Panc1 (cell line): Measurements from ENCODE around the gene AKR1B1. TPM values are rescaled to one million over a fixed set of nuclear protein-coding genes. Genes with fewer than 3 reads are reported as not detected.

Source experiments
- ATAC-seq: fragments of 200-7000 bp; cut with Tn5 transposase; 2 replicates; pipeline ENCODE4 v1.9.1; 2020; ENCODE audit warnings: mild to moderate bottlenecking, moderate library complexity
- BruUV-seq: library from RNA; stranded (reverse); fragments of 400-500 nt; replicated peaks from 2 replicates; lab custom pipeline; 2021; lab: Mats Ljungman, UMichigan
- CTCF ChIA-PET: fragments of 300-600 bp; sonication (Branson Sonifier 250); formaldehyde crosslinking; loops from one replicate; lab custom pipeline; 2022; ENCODE audit warnings: antibody characterized with exemption; lab: Charles Lee
- POLR2A ChIA-PET: fragments of 300-600 bp; sonication (Branson Sonifier 250); formaldehyde crosslinking; loops from one replicate; lab custom pipeline; 2022; ENCODE audit warnings: antibody characterized with exemption; lab: Charles Lee
- DNase-seq: peaks from one replicate; pipeline ENCODE4 v3.0.0-alpha.2; 2010; ENCODE audit warnings: low read depth, low spot score
- H3K27ac ChIP-seq: 2 replicates; pipeline ENCODE4 v1.5.1; 2011; ENCODE audit warnings: mild to moderate bottlenecking, low read length, inconsistent platforms
- H3K27me3 ChIP-seq: fragments of 200-500 bp; sonication (Bioruptor generic); 2 replicates; pipeline ENCODE4 v1.6.0; 2014; ENCODE audit warnings: low read length, inconsistent platforms; ENCODE audit not compliant: control insufficient read depth, insufficient read depth
- H3K36me3 ChIP-seq: fragments of 200-500 bp; sonication (Bioruptor generic); 2 replicates; pipeline ENCODE4 v1.5.1; 2014; ENCODE audit warnings: inconsistent platforms, mild to moderate bottlenecking, low read length, moderate library complexity; ENCODE audit not compliant: control insufficient read depth, insufficient read depth
- H3K4me1 ChIP-seq: 2 replicates; pipeline ENCODE4 v1.5.1; 2011; ENCODE audit warnings: inconsistent platforms, mild to moderate bottlenecking, low read length, moderate library complexity; ENCODE audit not compliant: control insufficient read depth, insufficient read depth
- H3K4me3 ChIP-seq, 2 experiments: 2 replicates each; pipeline ENCODE4 v1.5.1; 2011 to 2012; ENCODE audit warnings: low read depth in 2 of 2, low read length in 2 of 2, mild to moderate bottlenecking in 2 of 2, inconsistent platforms in 1 of 2, moderate library complexity in 1 of 2
- H3K9me3 ChIP-seq: fragments of 200-500 bp; sonication (Bioruptor generic); 2 replicates; pipeline ENCODE4 v1.5.1; 2014; ENCODE audit warnings: low read depth, mild to moderate bottlenecking, inconsistent platforms, low read length, moderate library complexity; ENCODE audit not compliant: control insufficient read depth, insufficient read depth
- POLR2AphosphoS5 ChIP-seq: IDR thresholded peaks from 2 replicates; pipeline ENCODE4 v1.6.1; 2012; ENCODE audit warnings: mild to moderate bottlenecking, low read depth, low read length, moderate library complexity
- REST ChIP-seq, 2 experiments: IDR thresholded peaks; 2 replicates each; pipeline ENCODE4 v1.6.1; 2011 to 2012; ENCODE audit warnings: low read depth in 2 of 2, control low read depth in 1 of 2, low read length in 1 of 2, mild to moderate bottlenecking in 1 of 2, moderate library complexity in 1 of 2; ENCODE audit not compliant: insufficient read depth in 1 of 2
- SIN3A ChIP-seq: IDR thresholded peaks from 2 replicates; pipeline ENCODE4 v1.6.1; 2012; ENCODE audit warnings: low read depth, mild to moderate bottlenecking, low read length, moderate library complexity, borderline replicate concordance; ENCODE audit not compliant: insufficient read depth
- TCF7L2 ChIP-seq: IDR thresholded peaks from 2 replicates; pipeline ENCODE4 v1.6.1; 2011; ENCODE audit warnings: mild to moderate bottlenecking, low read depth, low read length, inconsistent platforms
- in situ Hi-C: cut with HindIII; loops from 2 replicates; pipeline ENCODE4 v1.10.0; 2016; ENCODE audit warnings: low sequenced_read_pairs, low pct_unique_long_range_greater_than_20kb
- intact Hi-C: fragments of 100-400 bp; cut with micrococcal nuclease; formaldehyde crosslinking; loops from one replicate; pipeline ENCODE4 v1.10.0; 2022; ENCODE audit not compliant: unreplicated experiment
- total RNA-seq: library from RNA; stranded (reverse); gene quantifications from one replicate; pipeline ENCODE4 v1.2.1, GENCODE V29; 2021; ENCODE audit not compliant: unreplicated experiment
- TF ChIP-seq, protein P1 (sequence below): fragments of 450-650 bp; IDR thresholded peaks from 2 replicates; pipeline ENCODE4 v1.5.1; 2017; ENCODE audit warnings: mild to moderate bottlenecking

The AKR1B1 gene
- total RNA-seq, 1 experiment from 2014 or later: 83.2 TPM

GRCh38 chr7:134500982-134501381 is 42.1 kb upstream of the AKR1B1 start:
- DNase-seq: no peak
- intact Hi-C loops: no loop called here
- H3K27ac ChIP-seq: no peak overlapping the region
- no peaks in the 10 kb centered on the region for H3K9me3 ChIP-seq
- TF ChIP-seq, protein P1, sequence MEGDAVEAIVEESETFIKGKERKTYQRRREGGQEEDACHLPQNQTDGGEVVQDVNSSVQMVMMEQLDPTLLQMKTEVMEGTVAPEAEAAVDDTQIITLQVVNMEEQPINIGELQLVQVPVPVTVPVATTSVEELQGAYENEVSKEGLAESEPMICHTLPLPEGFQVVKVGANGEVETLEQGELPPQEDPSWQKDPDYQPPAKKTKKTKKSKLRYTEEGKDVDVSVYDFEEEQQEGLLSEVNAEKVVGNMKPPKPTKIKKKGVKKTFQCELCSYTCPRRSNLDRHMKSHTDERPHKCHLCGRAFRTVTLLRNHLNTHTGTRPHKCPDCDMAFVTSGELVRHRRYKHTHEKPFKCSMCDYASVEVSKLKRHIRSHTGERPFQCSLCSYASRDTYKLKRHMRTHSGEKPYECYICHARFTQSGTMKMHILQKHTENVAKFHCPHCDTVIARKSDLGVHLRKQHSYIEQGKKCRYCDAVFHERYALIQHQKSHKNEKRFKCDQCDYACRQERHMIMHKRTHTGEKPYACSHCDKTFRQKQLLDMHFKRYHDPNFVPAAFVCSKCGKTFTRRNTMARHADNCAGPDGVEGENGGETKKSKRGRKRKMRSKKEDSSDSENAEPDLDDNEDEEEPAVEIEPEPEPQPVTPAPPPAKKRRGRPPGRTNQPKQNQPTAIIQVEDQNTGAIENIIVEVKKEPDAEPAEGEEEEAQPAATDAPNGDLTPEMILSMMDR: no peak
- TF ChIP-seq REST (IDR thresholded peaks at IDR 0.05; ENCODE audit: insufficient read depth in 1 of 2, low read depth in 2 of 2, low read length in 1 of 2) (no peak), SIN3A (no peak), TCF7L2 (no peak), POLR2AphosphoS5 (no peak)
- H3K4me1 ChIP-seq: no peaks in the 10 kb centered on the region
- no peak overlapping the region for H3K4me3 ChIP-seq
- BruUV-seq: no TSS peak
- no peaks in the 10 kb centered on the region for H3K36me3 ChIP-seq
- ATAC-seq: no peak
- H3K27me3 ChIP-seq: 0 out of 2 replicates have a peak, but pooled peaks cover 2% of the 10 kb centered on the region
- POLR2A ChIA-PET: no interaction called here
- in situ Hi-C loops: no loop called here
- CTCF ChIA-PET: no interaction called here

DNA sequence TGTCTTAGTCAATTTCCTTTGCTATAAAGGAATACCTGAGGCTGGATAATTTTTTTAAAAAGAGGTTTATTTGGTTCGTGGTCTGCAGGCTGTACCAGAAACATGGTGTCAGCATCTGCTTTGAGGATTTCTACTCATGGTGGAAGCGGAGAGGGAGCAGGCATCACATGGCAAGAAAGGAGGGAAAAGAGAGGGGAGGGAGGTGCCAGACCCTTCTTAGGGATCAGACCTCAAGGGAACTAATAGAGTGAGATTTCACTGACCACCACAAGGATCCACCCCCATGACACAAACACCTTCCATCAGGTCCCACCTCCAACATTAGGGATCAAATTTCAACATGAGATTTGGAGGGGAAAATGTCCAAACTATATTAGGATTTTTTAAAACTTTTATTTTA is 41.5 kb upstream of the AKR1B1 start:
- ChIA-PET CTCF (no interaction called here), POLR2A (no interaction called here)
- TF ChIP-seq SIN3A: no peak
- TF ChIP-seq TCF7L2: no peak
- TF ChIP-seq REST (IDR thresholded peaks at IDR 0.05; ENCODE audit: insufficient read depth in 1 of 2, low read depth in 2 of 2, low read length in 1 of 2): no peak
- TF ChIP-seq POLR2AphosphoS5: no peak
- TF ChIP-seq, protein P1: no peak
- intact Hi-C loops: no loop called here
- Histone ChIP-seq H3K27me3 (0 out of 2 replicates have a peak, but pooled peaks cover 4% of the 10 kb centered on the region), H3K9me3 (no peaks in the 10 kb centered on the region), H3K36me3 (no peaks in the 10 kb centered on the region), H3K4me1 (no peaks in the 10 kb centered on the region), H3K4me3 (no peak overlapping the region), H3K27ac (no peak overlapping the region)
- no TSS peak for BruUV-seq
- no peak for DNase-seq
- in situ Hi-C loops: no loop called here
- no peak for ATAC-seq
